NCI-H2227 (cell line): ENCODE results near the gene TMEM165.

Experiments used
- DNase-seq: peaks from one replicate; lab custom pipeline; 2025; ENCODE audit not compliant: unreplicated experiment; lab: John Stamatoyannopoulos, UW

Gene TMEM165

DNA sequence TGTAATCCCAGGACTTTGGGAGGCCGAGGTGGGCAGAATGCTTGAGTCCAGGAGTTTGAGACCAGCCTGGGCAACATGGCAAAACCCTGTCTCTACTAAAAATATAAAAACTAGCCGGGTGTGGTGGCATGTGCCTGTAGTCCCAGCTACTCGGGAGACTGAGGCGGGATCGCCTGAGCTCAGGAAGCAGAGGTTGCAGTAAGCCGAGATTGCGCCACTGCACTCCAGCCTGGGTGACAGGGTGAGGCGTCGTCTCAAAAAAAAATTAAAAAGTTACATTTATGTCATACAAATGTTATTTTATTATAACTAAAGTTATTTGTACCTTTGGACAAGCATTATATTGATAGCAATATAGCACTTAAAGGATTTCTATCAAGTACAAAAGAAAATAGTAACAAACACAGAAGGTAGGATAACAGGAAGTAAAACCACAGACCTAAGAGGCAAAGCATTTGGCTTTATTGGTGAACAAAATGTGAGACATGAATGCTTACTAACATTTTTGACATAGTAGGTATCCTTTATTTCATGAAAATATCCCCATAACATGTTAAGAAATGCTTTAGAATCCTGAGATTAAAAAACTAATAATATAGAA lies 51.5 kb downstream of the TMEM165 start:
- no peak for DNase-seq

DNA sequence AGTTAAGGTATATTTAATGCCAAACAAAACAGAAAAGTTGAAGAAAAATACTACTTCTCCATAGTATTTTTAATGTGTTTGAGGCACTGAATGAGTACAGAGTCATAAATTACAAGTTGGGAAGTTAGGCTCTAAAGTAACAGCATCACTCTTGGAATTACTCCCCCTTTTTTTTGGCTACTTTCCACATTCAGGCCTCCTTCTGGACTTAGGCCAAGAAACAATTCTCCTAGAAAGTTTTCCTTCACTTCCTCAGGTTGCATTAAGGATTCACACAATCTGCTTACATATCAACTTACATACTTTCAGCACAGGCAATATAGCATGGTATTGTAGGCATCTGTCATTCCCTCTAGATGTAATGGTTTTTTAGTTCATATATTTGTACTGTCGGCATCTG lies 52.1 kb downstream of the TMEM165 start:
- no peak for DNase-seq

DNA sequence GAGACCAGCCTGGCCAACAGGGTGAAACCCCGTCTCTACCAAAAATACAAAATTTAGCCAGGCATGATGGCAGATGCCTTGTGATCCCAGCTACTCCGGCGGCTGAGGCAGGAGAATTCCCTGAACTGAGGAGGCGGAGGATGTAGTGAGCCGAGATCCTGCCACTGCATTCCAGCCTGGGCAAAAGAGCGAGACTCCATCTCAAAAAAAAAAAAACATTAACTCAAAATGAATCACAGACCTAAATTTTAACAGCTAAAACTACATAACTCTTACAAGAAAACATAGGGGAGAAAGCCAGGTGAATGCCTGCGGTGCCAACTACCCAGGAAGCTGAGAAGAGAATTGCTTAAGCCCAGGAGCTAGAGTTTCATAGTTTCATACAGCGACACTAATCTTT lies 54.8 kb downstream of the TMEM165 start:
- DNase-seq, result no peak

DNA sequence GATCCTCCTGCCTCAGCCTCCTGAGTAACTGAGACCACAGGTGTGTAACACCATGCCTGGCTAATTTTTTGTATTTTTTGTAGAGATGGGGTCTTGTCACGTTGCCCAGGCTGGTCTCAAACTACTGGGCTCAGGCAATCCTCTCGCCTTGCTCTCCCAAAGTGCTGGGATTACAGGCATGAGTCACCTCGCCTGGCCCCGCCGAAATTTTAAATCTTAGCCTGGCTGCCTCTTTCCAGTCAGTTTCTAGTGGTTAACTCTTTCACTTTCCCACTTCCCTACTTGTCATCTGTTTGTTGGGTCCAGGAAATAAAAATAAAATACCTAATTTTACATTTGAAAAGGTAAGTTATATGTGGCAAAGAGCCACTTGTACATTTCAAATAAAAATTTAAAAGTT lies 62.4 kb downstream of the TMEM165 start:
- DNase-seq, result no peak

DNA sequence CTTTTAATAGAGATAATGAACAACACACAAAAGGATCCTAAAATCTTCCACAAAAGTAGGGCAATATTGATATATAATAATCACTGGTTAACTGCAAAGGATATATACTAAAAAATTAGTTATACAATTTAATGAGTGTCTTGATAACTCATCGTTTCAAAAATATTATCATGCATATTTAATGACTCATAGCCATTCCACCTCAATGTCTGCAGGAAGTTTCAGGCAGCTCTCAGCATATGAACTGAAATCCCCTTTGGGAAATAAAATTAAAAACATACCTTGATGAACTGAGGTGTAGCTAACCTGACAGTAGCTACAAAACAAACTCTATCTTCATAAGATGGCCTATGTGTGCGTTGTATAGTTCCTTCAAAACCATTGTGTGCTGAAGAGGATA lies 62.9 kb downstream of the TMEM165 start:
- no peak for DNase-seq

DNA sequence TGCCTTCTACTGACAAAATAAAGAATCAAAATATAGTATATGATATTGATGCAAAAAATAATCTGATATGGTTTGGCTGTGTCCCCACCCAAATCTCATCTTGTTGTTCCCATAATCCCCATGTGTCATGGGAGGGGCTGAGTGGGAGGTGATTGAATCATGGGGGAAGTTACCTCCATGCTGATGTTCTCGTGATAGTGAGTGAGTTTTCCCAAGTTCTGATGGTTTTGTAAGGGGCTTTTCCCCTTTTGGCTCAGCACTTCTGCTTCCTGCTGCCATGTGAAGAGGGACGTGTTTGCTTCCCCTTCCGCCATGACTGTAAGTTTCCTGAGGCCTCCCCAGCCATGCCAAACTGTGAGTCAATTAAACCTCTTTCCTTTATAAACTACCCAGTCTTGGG lies 70.2 kb downstream of the TMEM165 start:
- DNase-seq, result no peak

DNA sequence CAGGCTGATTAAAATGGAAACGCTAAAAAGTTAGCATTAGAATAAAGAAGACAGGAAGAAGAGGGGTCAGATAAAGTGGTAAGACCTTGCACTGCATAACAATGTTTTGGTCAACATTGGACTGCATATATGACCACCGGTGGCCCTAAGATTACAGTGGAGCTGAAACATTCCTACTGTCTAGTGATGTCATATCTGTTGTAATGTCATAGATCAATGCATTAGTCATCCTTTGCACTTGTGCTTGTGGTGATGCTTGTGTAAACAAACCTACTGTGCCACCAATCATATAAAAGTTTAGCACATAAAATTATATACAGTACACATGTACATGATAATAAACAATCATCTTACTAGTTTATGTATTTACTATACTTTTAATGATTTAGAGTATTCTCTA lies 73.0 kb downstream of the TMEM165 start:
- DNase-seq, result no peak

DNA sequence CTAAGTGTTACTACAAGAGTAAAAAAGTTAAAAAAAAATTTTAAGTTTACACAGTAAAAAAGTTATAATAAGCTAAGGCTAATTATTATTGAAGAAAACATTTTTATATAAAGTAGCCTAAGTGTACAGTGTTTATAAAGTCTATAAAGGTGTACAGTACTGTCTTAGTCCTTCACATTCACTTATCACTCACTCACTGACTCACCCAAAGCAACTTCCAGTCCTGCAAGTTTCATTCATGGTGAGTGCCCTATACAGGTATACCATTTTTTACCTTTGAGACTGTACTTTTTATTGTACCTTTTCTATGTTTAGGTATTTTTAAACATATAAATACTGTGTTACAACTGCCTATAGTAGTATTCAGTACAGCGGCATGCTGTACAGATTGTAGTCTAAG lies 74.2 kb downstream of the TMEM165 start:
- no peak for DNase-seq
